H1 (cell line): ENCODE data around the gene PAX5. TPM values are rescaled to one million over a fixed set of nuclear protein-coding genes. Genes with fewer than 3 reads are reported as not detected.

Experiments used
- CTCF ChIA-PET: fragments of 300-600 bp; sonication (Branson Sonifier 250); formaldehyde crosslinking; loops from one replicate; lab custom pipeline; 2021; ENCODE audit not compliant: partially characterized antibody; lab: Charles Lee
- POLR2A ChIA-PET: fragments of 300-600 bp; sonication (Branson Sonifier 250); formaldehyde crosslinking; loops from one replicate; lab custom pipeline; 2021; ENCODE audit warnings: inconsistent platforms; ENCODE audit not compliant: partially characterized antibody; lab: Charles Lee
- DNase-seq, 2 experiments: peaks; one replicate each; pipeline versions ENCODE4 v3.0.0 to v3.0.0-alpha.2; 2010 to 2022; ENCODE audit warnings: low spot score in 2 of 2, low read depth in 1 of 2, mixed read lengths in 1 of 2
- FAIRE-seq: peaks from 2 replicates; lab custom pipeline; 2011; peaks lifted over from hg19 to GRCh38; lab: Jason Lieb, UNC
- H2AFZ ChIP-seq: 2 replicates; pipeline ENCODE4 v1.8.1; 2012; ENCODE audit warnings: low read length, inconsistent platforms
- H2AK5ac ChIP-seq: 2 replicates; pipeline ENCODE4 v1.6.1; 2013; ENCODE audit warnings: low read depth, low read length
- H2BK120ac ChIP-seq: replicated peaks from 2 replicates; pipeline ENCODE3; 2013; ENCODE audit warnings: low read depth, low read length, inconsistent platforms
- H2BK12ac ChIP-seq: 2 replicates; pipeline ENCODE4 v1.6.1; 2013; ENCODE audit warnings: low read depth, low read length
- H2BK15ac ChIP-seq: 2 replicates; pipeline ENCODE4 v1.6.1; 2013; ENCODE audit warnings: low read length
- H2BK20ac ChIP-seq: 2 replicates; pipeline ENCODE4 v1.6.1; 2013; ENCODE audit warnings: low read length
- H2BK5ac ChIP-seq: 2 replicates; pipeline ENCODE4 v1.6.1; 2013; ENCODE audit warnings: low read depth, low read length
- H3K14ac ChIP-seq: 2 replicates; pipeline ENCODE4 v1.6.1; 2013; ENCODE audit warnings: inconsistent platforms; ENCODE audit not compliant: insufficient read length
- H3K18ac ChIP-seq: 2 replicates; pipeline ENCODE4 v1.6.1; 2013; ENCODE audit warnings: low read length; ENCODE audit errors: extremely low read depth
- H3K23ac ChIP-seq: 2 replicates; pipeline ENCODE4 v1.6.1; 2013; ENCODE audit warnings: inconsistent platforms; ENCODE audit not compliant: insufficient read length
- H3K23me2 ChIP-seq: 2 replicates; pipeline ENCODE4 v1.6.1; 2013; ENCODE audit warnings: low read depth, low read length
- H3K27ac ChIP-seq: 2 replicates; pipeline ENCODE4 v1.6.1; 2011; ENCODE audit warnings: low read depth, low read length, inconsistent platforms
- H3K27me3 ChIP-seq, 4 experiments: replicated peaks in 1 of 4; 1 replicate in 1 of 4; 2 replicates in 3 of 4; pipeline versions ENCODE4 v1.6.1 to v1.8.1; 2011 to 2013; ENCODE audit warnings: low read length in 3 of 4, mild to moderate bottlenecking in 3 of 4, inconsistent platforms in 2 of 4, mixed read lengths in 2 of 4, moderate library complexity in 1 of 4; ENCODE audit not compliant: control insufficient read depth in 3 of 4, insufficient read depth in 3 of 4; ENCODE audit errors: extremely low read depth in 1 of 4
- H3K36me3 ChIP-seq, 4 experiments: 2 replicates each; pipeline versions ENCODE4 v1.6.1 to v1.8.1; 2011 to 2013; ENCODE audit warnings: mild to moderate bottlenecking in 4 of 4, low read length in 3 of 4, moderate library complexity in 2 of 4, control low read depth in 1 of 4, inconsistent platforms in 1 of 4; ENCODE audit not compliant: insufficient read depth in 4 of 4, control insufficient read depth in 2 of 4
- H3K4ac ChIP-seq: replicated peaks from 2 replicates; pipeline ENCODE3; 2013; ENCODE audit warnings: low read length, low read depth, mixed read lengths, inconsistent platforms; ENCODE audit not compliant: insufficient read length
- H3K4me1 ChIP-seq, 4 experiments: replicated peaks in 1 of 4; 1 replicate in 1 of 4; 2 replicates in 3 of 4; pipeline versions ENCODE4 v1.6.1 to v1.8.1; 2011 to 2013; ENCODE audit warnings: low read length in 3 of 4, inconsistent platforms in 2 of 4, mixed read lengths in 1 of 4; ENCODE audit not compliant: insufficient read depth in 4 of 4, control insufficient read depth in 3 of 4
- H3K4me2 ChIP-seq, 2 experiments: 2 replicates each; pipeline versions ENCODE4 v1.6.1 to v1.8.1; 2011 to 2013; ENCODE audit warnings: low read depth in 2 of 2, low read length in 2 of 2, control low read depth in 1 of 2, inconsistent platforms in 1 of 2, mild to moderate bottlenecking in 1 of 2; ENCODE audit not compliant: insufficient read depth in 1 of 2
- H3K4me3 ChIP-seq, 4 experiments: fragments of 200-600, 300-600 bp in 1 of 4; sonication (generic), shearing (Covaris generic), sonication (Bioruptor Twin) in 1 of 4; 2 replicates each; pipeline versions ENCODE4 v1.5.1 to v1.8.1; 2011 to 2016; ENCODE audit warnings: low read length in 4 of 4, low read depth in 3 of 4, control low read depth in 2 of 4, inconsistent platforms in 2 of 4, mild to moderate bottlenecking in 2 of 4, mixed read lengths in 1 of 4, moderate library complexity in 1 of 4; ENCODE audit not compliant: insufficient read depth in 2 of 4; ENCODE audit errors: extremely low read depth in 1 of 4
- H3K56ac ChIP-seq: replicated peaks from 2 replicates; pipeline ENCODE3; 2013; ENCODE audit warnings: low read depth, mild to moderate bottlenecking, mixed read lengths, low read length, inconsistent platforms; ENCODE audit not compliant: insufficient read length
- H3K79me1 ChIP-seq: 2 replicates; pipeline ENCODE4 v1.6.1; 2013; ENCODE audit warnings: low read depth, low read length, control low read depth
- H3K79me2 ChIP-seq, 2 experiments: 2 replicates each; pipeline versions ENCODE4 v1.6.1 to v1.8.1; 2012 to 2013; ENCODE audit warnings: low read length in 2 of 2, mild to moderate bottlenecking in 2 of 2, inconsistent platforms in 1 of 2; ENCODE audit not compliant: insufficient read depth in 2 of 2, control insufficient read depth in 1 of 2
- H3K9ac ChIP-seq, 4 experiments: replicated peaks in 1 of 4; 1 replicate in 1 of 4; 2 replicates in 3 of 4; pipeline versions ENCODE4 v1.6.1 to v1.8.1; 2011 to 2013; ENCODE audit warnings: low read depth in 3 of 4, low read length in 3 of 4, control low read depth in 2 of 4, mild to moderate bottlenecking in 2 of 4, moderate library complexity in 2 of 4, inconsistent platforms in 1 of 4; ENCODE audit errors: extremely low read depth in 1 of 4
- H3K9me3 ChIP-seq, 2 experiments: 2 replicates each; pipeline versions ENCODE4 v1.6.1 to v1.8.1; 2012 to 2013; ENCODE audit warnings: mild to moderate bottlenecking in 2 of 2, moderate library complexity in 2 of 2, control low read depth in 1 of 2, inconsistent platforms in 1 of 2, low read depth in 1 of 2, low read length in 1 of 2, mixed read lengths in 1 of 2; ENCODE audit not compliant: insufficient read depth in 2 of 2
- H4K20me1 ChIP-seq, 2 experiments: replicated peaks in 1 of 2; 2 replicates each; pipeline versions ENCODE3 to v1.8.1; 2011 to 2013; ENCODE audit warnings: inconsistent platforms in 2 of 2, low read length in 2 of 2, mild to moderate bottlenecking in 1 of 2; ENCODE audit not compliant: insufficient read depth in 2 of 2, control insufficient read depth in 1 of 2
- H4K5ac ChIP-seq: 2 replicates; pipeline ENCODE4 v1.6.1; 2013; ENCODE audit warnings: low read length, low read depth, mixed read lengths, inconsistent platforms; ENCODE audit not compliant: insufficient read length
- H4K8ac ChIP-seq: 2 replicates; pipeline ENCODE4 v1.8.0; 2013; ENCODE audit warnings: mild to moderate bottlenecking, moderate library complexity, low read length, inconsistent platforms; ENCODE audit not compliant: insufficient read depth; ENCODE audit errors: extremely low read depth
- H4K91ac ChIP-seq: replicated peaks from 2 replicates; pipeline ENCODE3; 2013; ENCODE audit warnings: low read length, mixed read lengths, inconsistent platforms; ENCODE audit not compliant: insufficient read length
- CBX5 ChIP-seq: fragments of 300-800, 300-1000 bp; sonication (generic); IDR thresholded peaks from 2 replicates; pipeline ENCODE4 v1.7.1; 2016; ENCODE audit warnings: antibody characterized with exemption, low read length, low read depth
- GTF2F1 ChIP-seq: IDR thresholded peaks from 2 replicates; pipeline ENCODE4 v1.6.1; 2012; ENCODE audit warnings: low read depth, low read length, improper control_type of control experiment, borderline replicate concordance
- HDAC2 ChIP-seq, 2 experiments: fragments of 300-600 bp in 1 of 2; sonication (generic) in 1 of 2; IDR thresholded peaks; 2 replicates each; pipeline ENCODE4 v1.6.1; 2011 to 2012; ENCODE audit warnings: low read depth in 2 of 2, low read length in 2 of 2, mild to moderate bottlenecking in 2 of 2, moderate library complexity in 2 of 2, borderline replicate concordance in 1 of 2, inconsistent platforms in 1 of 2
- KDM4A ChIP-seq: IDR thresholded peaks from one replicate; pipeline ENCODE4 v1.7.1; 2012; ENCODE audit warnings: low read depth, mild to moderate bottlenecking, moderate library complexity, low read length, inconsistent platforms; ENCODE audit not compliant: severe bottlenecking
- MAX ChIP-seq: IDR thresholded peaks from 2 replicates; pipeline ENCODE4 v1.6.1; 2012; ENCODE audit warnings: inconsistent platforms
- RNF2 ChIP-seq: fragments of 200-900, 300-1000 bp; sonication (generic); IDR thresholded peaks from 2 replicates; pipeline ENCODE4 v1.7.1; 2016; ENCODE audit warnings: borderline replicate concordance, low read depth, mild to moderate bottlenecking, antibody characterized with exemption, low read length; ENCODE audit not compliant: poor library complexity, severe bottlenecking; ENCODE audit errors: missing control alignments
- SAP30 ChIP-seq: fragments of 300-600 bp; sonication (generic); IDR thresholded peaks from 2 replicates; pipeline ENCODE4 v1.7.1; 2012; ENCODE audit warnings: low read length, moderate library complexity, mild to moderate bottlenecking, inconsistent platforms; ENCODE audit not compliant: insufficient read depth, insufficient replicate concordance
- SIX5 ChIP-seq: IDR thresholded peaks from 2 replicates; pipeline ENCODE4 v1.6.1; 2011; ENCODE audit warnings: mild to moderate bottlenecking, low read depth, low read length
- SP2 ChIP-seq: IDR thresholded peaks from 2 replicates; pipeline ENCODE4 v1.6.1; 2012; ENCODE audit warnings: mild to moderate bottlenecking, low read length, inconsistent platforms
- SRF ChIP-seq: IDR thresholded peaks from 2 replicates; pipeline ENCODE4 v1.6.1; 2011; ENCODE audit warnings: mild to moderate bottlenecking, low read depth, low read length, moderate library complexity
- TBP ChIP-seq: IDR thresholded peaks from 2 replicates; pipeline ENCODE4 v1.6.1; 2011; ENCODE audit warnings: low read depth, low read length, improper control_type of control experiment
- USF2 ChIP-seq: IDR thresholded peaks from 2 replicates; pipeline ENCODE4 v1.6.1; 2011; ENCODE audit warnings: low read length, improper control_type of control experiment
- WGBS, 2 experiments: shearing (Covaris generic) in 1 of 2; methylation state at CpG; one replicate each; pipeline versions ENCODE4 v1.1.6 to v1.1.7; 2013 to 2015; ENCODE audit warnings: low lambda C conversion rate in 2 of 2, mixed read lengths in 2 of 2, inconsistent platforms in 1 of 2, low coverage in 1 of 2, missing lambda C conversion rate in 1 of 2; ENCODE audit not compliant: insufficient replicate concordance in 2 of 2, insufficient coverage in 1 of 2, insufficient read length in 1 of 2; ENCODE audit errors: extremely low coverage in 1 of 2, missing lambda C conversion rate in 1 of 2; 5-methylcytosine and 5-hydroxymethylcytosine counted together
- polyA plus RNA-seq, 7 experiments: library from polyadenylated mRNA; depleted of rRNA in 3 of 7; stranded (reverse) in 5 of 7; unstranded in 2 of 7; fragments of >200 nt in 5 of 7; fragments of 200-250 nt in 2 of 7; gene quantifications; 1 replicate in 5 of 7; 2 replicates in 1 of 7; 4 replicates in 1 of 7; pipeline versions ENCODE4 v1.2.1 to v1.2.3, GENCODE V29; 2011 to 2013; ENCODE audit warnings: missing spikeins in 2 of 7, mixed read lengths in 2 of 7
- total RNA-seq: library from RNA; stranded (reverse); fragmentation: NEBNext Ultra II Directional; extraction: Animal tissue kit (Norgen Biotek cat#: 25700); gene quantifications from 2 replicates; pipeline ENCODE4 v1.2.1, GENCODE V29; 2021

The PAX5 gene
- total and polyA plus RNA-seq, 2 of the 8 experiments (the other 6 are each of a cell fraction or from before 2014, with no cell fraction given) = 0.29 to 0.43 TPM

GRCh38 chr9:36880075-36880474 is 154.0 kb downstream of the PAX5 start:
- Histone ChIP-seq H4K20me1 (no peaks in the 10 kb centered on the region), H2BK20ac (no peak overlapping the region), H3K9me3 (peaks cover 0 to 4% of the 10 kb centered on the region in 2 experiments; a peak in 1 of 4 replicates), H4K5ac (no peak overlapping the region), H3K79me2 (no peaks in the 10 kb centered on the region), H3K4me2 (no peak overlapping the region), H2AFZ (no peak overlapping the region), H3K36me3 (no peaks in the 10 kb centered on the region), H3K79me1 (no peaks in the 10 kb centered on the region), H3K4ac (no peak overlapping the region), H3K56ac (no peak overlapping the region), H4K8ac (no peak overlapping the region), H3K18ac (no peak overlapping the region), H2BK12ac (no peak overlapping the region), H2AK5ac (no peak overlapping the region), H3K4me3 (no peak overlapping the region), H3K4me1 (no peaks in the 10 kb centered on the region), H4K91ac (no peak overlapping the region), H3K9ac (no peak overlapping the region), H3K27ac (no peak overlapping the region), H2BK15ac (no peak overlapping the region), H3K23ac (no peak overlapping the region), H2BK5ac (no peak overlapping the region), H2BK120ac (no peak overlapping the region), H3K23me2 (no peaks in the 10 kb centered on the region), H3K14ac (no peak overlapping the region), H3K27me3 (no peaks in the 10 kb centered on the region; a peak in 1 of 7 replicates)
- POLR2A ChIA-PET = no interaction called here
- 93% methylated on average over 12 of the region's 12 CpGs; no CpG with 5 or more reads in 1 of the 2 experiments for WGBS, 2 experiments
- DNase-seq = no peak
- CTCF ChIA-PET = interaction anchor here (0.6 to 27.2 kb wide), 11 partner anchors 9 to 109 kb away, joined by 3 to 657 read pairs (median 4); no protein-coding TSS in a partner anchor
- FAIRE-seq = no peak
- no peak for TF ChIP-seq SIX5
- no peak for TF ChIP-seq TBP
- no peak for TF ChIP-seq CBX5
- no peak for TF ChIP-seq SAP30
- TF ChIP-seq MAX = no peak
- no peak for TF ChIP-seq SRF
- no peak for TF ChIP-seq USF2
- TF ChIP-seq SP2 = no peak
- no peak for TF ChIP-seq HDAC2 (IDR thresholded peaks at IDR 0.05; ENCODE audit: borderline replicate concordance in 1 of 2, low read depth in 2 of 2, low read length in 2 of 2)
- TF ChIP-seq KDM4A = no peak
- TF ChIP-seq GTF2F1 = no peak
- TF ChIP-seq RNF2 = no peak
